ENCODE data around the gene ZGLP1.

Gene ZGLP1

DNA sequence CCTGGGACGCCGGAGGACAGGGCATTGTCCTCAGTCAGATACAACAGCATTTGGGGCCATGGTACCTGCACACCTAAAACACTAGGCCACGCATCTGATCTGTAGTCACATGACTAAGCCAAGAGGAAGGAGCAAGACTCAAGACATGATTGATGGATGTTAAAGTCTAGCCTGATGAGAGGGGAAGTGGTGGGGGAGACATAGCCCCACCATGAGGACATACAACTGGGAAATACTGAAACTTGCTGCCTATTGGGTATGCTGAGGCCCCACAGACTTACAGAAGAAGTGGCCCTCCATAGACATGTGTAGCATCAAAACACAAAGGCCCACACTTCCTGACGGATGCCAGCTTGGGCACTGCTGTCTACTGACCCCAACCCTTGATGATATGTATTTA lies 24.2 kb downstream of the ZGLP1 start:
- Histone ChIP-seq H3K4me2 (ENCODE audit: low read depth, low read length, poor library complexity, severe bottlenecking) (no peak overlapping the region), H3K9ac (ENCODE audit: low read depth, low read length, poor library complexity, severe bottlenecking) (no peak overlapping the region), H2AFZ (ENCODE audit: low read length) (no peak overlapping the region), H3K9me2 (replicated peaks; ENCODE audit: low read depth, low read length) (no peaks in the 10 kb centered on the region), H3K27me3 (ENCODE audit: insufficient read depth, low read length, poor library complexity, severe bottlenecking) (no peaks in the 10 kb centered on the region), H3K4me1 (ENCODE audit: insufficient read depth, low read length, poor library complexity, severe bottlenecking) (peaks cover 30% of the 10 kb centered on the region), H3K79me2 (ENCODE audit: insufficient read depth, low read length) (no peaks in the 10 kb centered on the region), H3K9me3 (ENCODE audit: insufficient read depth, low read depth, low read length) (no peaks in the 10 kb centered on the region), H4K20me1 (ENCODE audit: insufficient read depth, low read length, poor library complexity, severe bottlenecking) (no peaks in the 10 kb centered on the region), H3K4me3 (ENCODE audit: low read length, poor library complexity, severe bottlenecking) (no peak overlapping the region), H3F3A (ENCODE audit: low read depth) (no peaks in the 10 kb centered on the region), H3K36me3 (ENCODE audit: insufficient read depth, low read length) (peaks cover 17% of the 10 kb centered on the region; the same call in 1 of the 2 replicates)
- TF ChIP-seq EZH2phosphoT487 (IDR thresholded peaks at IDR 0.05; ENCODE audit: borderline replicate concordance): no peak
- TF ChIP-seq, protein P1, sequence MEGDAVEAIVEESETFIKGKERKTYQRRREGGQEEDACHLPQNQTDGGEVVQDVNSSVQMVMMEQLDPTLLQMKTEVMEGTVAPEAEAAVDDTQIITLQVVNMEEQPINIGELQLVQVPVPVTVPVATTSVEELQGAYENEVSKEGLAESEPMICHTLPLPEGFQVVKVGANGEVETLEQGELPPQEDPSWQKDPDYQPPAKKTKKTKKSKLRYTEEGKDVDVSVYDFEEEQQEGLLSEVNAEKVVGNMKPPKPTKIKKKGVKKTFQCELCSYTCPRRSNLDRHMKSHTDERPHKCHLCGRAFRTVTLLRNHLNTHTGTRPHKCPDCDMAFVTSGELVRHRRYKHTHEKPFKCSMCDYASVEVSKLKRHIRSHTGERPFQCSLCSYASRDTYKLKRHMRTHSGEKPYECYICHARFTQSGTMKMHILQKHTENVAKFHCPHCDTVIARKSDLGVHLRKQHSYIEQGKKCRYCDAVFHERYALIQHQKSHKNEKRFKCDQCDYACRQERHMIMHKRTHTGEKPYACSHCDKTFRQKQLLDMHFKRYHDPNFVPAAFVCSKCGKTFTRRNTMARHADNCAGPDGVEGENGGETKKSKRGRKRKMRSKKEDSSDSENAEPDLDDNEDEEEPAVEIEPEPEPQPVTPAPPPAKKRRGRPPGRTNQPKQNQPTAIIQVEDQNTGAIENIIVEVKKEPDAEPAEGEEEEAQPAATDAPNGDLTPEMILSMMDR (conservative IDR thresholded peaks at IDR 0.05; ENCODE audit: low read length): no peak

DNA sequence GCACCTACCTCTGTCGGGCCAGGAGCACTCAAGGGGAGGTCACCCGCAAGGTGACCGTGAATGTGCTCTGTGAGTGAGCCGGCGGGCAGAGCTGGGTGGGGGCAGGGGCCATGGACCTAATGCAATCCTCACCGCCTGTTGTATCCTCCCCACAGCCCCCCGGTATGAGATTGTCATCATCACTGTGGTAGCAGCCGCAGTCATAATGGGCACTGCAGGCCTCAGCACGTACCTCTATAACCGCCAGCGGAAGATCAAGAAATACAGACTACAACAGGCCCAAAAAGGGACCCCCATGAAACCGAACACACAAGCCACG lies 24.7 kb downstream of the ZGLP1 start:
- no peaks in the 10 kb centered on the region for H3K27me3 ChIP-seq (ENCODE audit: insufficient read depth, low read length, poor library complexity, severe bottlenecking)
- H2AFZ ChIP-seq (ENCODE audit: low read length): no peak overlapping the region
- H4K20me1 ChIP-seq (ENCODE audit: insufficient read depth, low read length, poor library complexity, severe bottlenecking): peaks cover 2% of the 10 kb centered on the region
- no peaks in the 10 kb centered on the region for H3K79me2 ChIP-seq (ENCODE audit: insufficient read depth, low read length)
- no peaks in the 10 kb centered on the region for H3K9me3 ChIP-seq (ENCODE audit: insufficient read depth, low read depth, low read length)
- H3K9me2 ChIP-seq (replicated peaks; ENCODE audit: low read depth, low read length): no peaks in the 10 kb centered on the region
- H3F3A ChIP-seq (ENCODE audit: low read depth): no peaks in the 10 kb centered on the region
- peaks cover 33% of the 10 kb centered on the region for H3K4me1 ChIP-seq (ENCODE audit: insufficient read depth, low read length, poor library complexity, severe bottlenecking)
- peaks cover 17% of the 10 kb centered on the region; the same call in 1 of the 2 replicates for H3K36me3 ChIP-seq (ENCODE audit: insufficient read depth, low read length)
- H3K4me3 ChIP-seq (ENCODE audit: low read length, poor library complexity, severe bottlenecking): no peak overlapping the region
- no peak overlapping the region for H3K9ac ChIP-seq (ENCODE audit: low read depth, low read length, poor library complexity, severe bottlenecking)
- H3K4me2 ChIP-seq (ENCODE audit: low read depth, low read length, poor library complexity, severe bottlenecking): no peak overlapping the region
- no peak for TF ChIP-seq EZH2phosphoT487 (IDR thresholded peaks at IDR 0.05; ENCODE audit: borderline replicate concordance)
- TF ChIP-seq, protein P1 (conservative IDR thresholded peaks at IDR 0.05; ENCODE audit: low read length): no peak

GRCh38 chr19:10284065-10284959 lies 25.3 kb downstream of the ZGLP1 start:
- TF ChIP-seq EZH2phosphoT487 (IDR thresholded peaks at IDR 0.05; ENCODE audit: borderline replicate concordance): no peak
- TF ChIP-seq, protein P1 (conservative IDR thresholded peaks at IDR 0.05; ENCODE audit: low read length): no peak
- H3K36me3 ChIP-seq (ENCODE audit: insufficient read depth, low read length): peaks cover 17% of the 10 kb centered on the region; the same call in 1 of the 2 replicates
- no peaks in the 10 kb centered on the region for H3K27me3 ChIP-seq (ENCODE audit: insufficient read depth, low read length, poor library complexity, severe bottlenecking)
- no peak overlapping the region for H3K4me2 ChIP-seq (ENCODE audit: low read depth, low read length, poor library complexity, severe bottlenecking)
- peaks cover 36% of the 10 kb centered on the region for H3K4me1 ChIP-seq (ENCODE audit: insufficient read depth, low read length, poor library complexity, severe bottlenecking)
- H2AFZ ChIP-seq (ENCODE audit: low read length): no peak overlapping the region
- H3K79me2 ChIP-seq (ENCODE audit: insufficient read depth, low read length): no peaks in the 10 kb centered on the region
- no peaks in the 10 kb centered on the region for H3K9me3 ChIP-seq (ENCODE audit: insufficient read depth, low read depth, low read length)
- peaks cover 3% of the 10 kb centered on the region for H4K20me1 ChIP-seq (ENCODE audit: insufficient read depth, low read length, poor library complexity, severe bottlenecking)
- no peak overlapping the region for H3K4me3 ChIP-seq (ENCODE audit: low read length, poor library complexity, severe bottlenecking)
- no peak overlapping the region for H3K9ac ChIP-seq (ENCODE audit: low read depth, low read length, poor library complexity, severe bottlenecking)
- no peaks in the 10 kb centered on the region for H3K9me2 ChIP-seq (replicated peaks; ENCODE audit: low read depth, low read length)
- no peaks in the 10 kb centered on the region for H3F3A ChIP-seq (ENCODE audit: low read depth)

All from Loucy (cell line).